Anterior cingulate cortex (tissue), 58 donors: Measurements from ENCODE around the gene POLDIP2.

Source experiments
- DNase-seq, 58 donors: peaks; one replicate each; lab custom pipeline; 2025; lab: John Stamatoyannopoulos, UW

POLDIP2 gene

DNA sequence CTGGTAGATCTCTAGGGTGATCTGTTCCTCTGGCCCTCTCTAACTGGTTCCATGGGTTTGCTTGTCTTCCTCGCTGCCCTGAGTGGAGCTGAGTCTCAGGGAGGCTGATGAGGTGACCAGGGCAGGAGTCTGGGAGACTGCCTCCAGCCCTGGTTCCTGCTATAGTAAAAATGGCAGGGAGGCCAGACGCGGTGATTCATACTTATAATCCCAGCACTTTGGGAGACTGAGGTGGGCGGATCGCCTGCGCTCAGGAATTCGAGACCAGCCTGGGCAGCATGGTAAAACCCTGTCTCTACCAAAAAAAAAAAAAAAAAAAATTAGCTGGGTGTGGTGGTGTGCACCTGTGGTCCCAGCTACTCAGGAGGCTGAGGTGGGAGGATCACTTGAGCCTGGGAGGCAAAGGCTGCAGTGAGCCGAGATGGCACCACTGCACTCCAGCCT is 18.5 kb downstream of the POLDIP2 start:
- DNase-seq, result peak in 6 of 58 donors; percentile 15 to 49 (median 29)

DNA sequence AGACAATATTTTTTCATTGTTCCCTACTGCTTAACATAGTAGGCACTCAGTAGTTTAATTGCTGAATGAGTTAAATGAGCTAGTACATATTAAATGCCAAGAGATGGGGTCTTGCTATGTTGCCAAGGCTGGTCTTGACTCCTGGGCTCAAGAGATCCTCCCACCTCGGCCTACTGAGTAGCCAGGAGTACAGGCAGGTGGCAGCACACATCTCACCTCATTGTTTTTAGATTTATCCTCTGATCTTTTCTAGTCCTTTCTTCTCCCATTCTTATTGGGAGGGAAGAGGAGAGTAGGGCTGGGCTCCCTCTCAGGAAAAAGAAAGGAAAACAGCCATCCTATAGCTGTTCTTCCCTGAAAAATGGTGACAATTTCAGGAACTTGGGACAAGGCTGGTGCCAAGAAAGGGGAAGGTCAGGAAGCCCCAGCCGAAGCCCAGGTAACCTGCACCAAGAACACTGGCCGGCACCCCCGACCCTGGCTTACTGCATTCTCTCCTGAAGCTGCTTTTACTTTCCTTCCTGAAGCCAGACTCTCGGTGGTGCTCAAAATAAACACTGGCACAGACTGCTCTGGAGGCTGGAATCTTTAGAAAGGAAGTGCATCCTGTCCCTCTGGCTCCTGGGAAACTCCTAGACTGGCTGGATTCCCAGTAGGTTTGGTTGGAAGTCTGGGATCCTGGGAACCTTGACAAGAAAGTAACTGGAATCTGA is 19.1 kb downstream of the POLDIP2 start:
- DNase-seq, result peak in 12 of 58 donors; percentile 6 to 57 (median 33)

DNA sequence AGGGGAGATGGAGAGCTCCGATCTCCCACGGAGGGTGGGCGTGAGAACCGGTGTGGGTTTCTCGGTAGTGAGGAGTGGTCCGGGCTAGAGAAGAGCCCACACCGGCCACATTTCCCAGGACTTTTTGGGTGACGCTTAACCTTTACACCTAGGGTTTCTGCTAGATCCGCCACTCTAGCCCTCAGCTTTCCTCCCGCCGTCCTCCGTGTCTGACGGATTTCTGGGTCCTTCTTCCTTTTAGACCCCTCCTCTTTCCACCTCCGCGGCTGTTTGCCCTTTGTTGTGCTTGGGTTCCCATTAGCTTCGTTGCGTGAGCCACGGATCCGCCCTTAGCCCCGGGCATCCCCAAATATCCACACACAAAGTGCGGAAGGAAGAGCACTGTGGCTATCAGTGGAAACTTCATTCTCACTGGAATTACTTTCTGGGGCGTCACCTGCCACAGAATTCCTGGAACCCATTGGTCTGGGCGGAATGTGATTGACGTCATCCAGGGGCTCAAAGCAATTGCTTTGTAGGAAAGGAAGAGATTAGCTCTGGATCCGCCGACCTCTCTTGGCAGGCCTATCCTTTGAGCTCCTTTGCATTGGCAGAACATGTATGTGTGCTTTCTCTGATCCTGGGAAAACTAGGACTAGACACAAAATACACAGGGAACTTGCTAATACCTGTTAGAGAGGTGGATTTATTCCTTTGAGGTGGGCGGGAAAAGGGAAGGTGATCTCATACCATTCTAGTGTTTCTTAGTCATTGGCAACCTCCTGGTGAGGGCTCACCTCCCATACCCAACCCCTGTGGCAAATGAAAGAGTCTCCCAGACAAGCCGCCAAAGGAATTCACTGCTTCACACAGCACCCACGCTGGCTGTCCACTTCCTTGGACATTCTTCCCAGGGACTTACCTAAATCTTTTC is 21.1 kb downstream of the POLDIP2 start:
- DNase-seq, result peak in 31 of 58 donors; percentile 12 to 70 (median 39)

GRCh38 chr17:28335201-28335958 is 21.9 kb downstream of the POLDIP2 start, which contains the start of the genes IFT20 and TNFAIP1:
TSS of gene IFT20 (minus strand) at chr17:28335472. CDS start at chr17:28331985, 3,487 bp downstream.
TSS of gene TNFAIP1 (plus strand) at chr17:28335761. CDS start at chr17:28339522, 3,761 bp downstream.
- peak; percentile 91 to 100 (median 99) for DNase-seq

- DNase-seq, result no peak
Measured at GRCh38 chr17:28334666-28335200, 22.6 kb downstream of the POLDIP2 start.

DNA sequence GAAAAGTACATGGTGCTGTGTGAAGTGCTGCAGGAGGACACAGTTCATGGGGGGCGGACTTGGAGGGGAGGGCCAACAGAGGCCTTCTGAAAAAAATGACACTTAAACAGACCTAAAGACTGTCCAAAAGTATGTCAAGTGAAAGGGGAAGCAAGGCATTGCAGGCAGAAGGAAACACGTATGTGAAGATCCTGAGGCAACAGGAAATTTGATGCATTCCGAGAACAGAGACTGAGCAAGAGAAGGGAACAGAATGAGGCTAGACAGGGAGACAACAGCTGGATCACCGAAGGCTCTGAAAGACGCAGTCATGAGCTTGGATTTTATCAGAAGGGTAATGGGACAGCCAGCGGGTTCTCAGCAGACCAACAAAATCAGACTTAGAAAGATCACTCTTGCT is 23.2 kb downstream of the POLDIP2 start:
- no peak for DNase-seq

DNA sequence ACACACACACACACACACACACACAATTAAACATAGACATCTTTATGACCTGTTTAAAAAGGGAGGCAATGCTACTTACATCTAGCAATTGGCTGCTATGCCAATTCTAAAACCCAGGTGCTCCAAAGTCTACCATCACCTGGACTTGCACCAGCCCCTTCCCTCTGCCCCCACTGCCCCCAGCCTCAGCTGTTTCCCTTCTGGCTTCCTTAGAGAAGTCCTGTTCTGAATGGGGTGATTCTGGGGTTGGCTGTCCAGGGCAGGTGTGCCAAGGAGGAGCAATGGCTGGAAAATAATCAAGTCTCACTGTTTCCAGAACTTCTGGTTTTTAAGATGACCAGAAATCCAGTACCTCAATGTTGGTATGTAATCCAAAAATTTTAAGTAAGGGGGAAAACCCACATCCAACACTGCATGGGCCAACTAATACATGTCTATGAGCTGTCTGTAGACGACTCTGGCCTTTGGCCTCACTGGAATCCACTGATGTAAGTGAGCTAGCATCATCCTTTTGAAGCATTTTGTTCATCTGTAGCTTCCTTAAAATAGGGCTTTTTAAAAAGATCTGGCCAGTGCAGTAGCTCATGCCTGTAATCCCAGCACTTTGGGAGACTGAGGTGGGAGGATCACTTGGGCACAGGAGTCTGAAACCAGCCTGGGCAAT is 24.1 kb downstream of the POLDIP2 start:
- DNase-seq, result no peak

DNA sequence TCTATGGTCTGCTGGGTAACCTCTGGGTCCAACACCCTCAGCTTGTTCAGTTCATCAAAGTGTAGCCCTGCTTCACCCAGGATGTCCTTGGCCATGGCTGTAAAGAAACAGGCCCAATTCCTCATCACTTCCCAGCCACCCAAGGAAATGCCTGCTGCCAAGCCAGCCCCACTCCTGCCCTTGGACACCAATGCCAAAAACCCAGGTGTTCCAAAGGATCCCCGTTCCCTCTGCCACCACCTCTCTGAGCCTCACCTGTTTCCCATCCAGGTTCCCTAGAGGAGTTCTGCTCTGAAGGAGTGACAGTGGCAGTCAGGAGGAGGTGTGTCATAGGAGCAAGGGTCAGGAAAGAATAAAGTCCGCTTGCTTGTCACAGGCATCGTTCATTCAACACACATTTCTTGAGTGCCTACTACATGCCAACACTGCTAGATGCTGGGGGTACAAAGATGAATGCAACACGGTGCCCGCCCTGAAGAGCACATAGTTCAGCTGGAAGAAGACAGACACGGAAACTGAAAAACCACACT is 25.4 kb downstream of the POLDIP2 start:
- no peak for DNase-seq

- DNase-seq, result no peak
Measured at GRCh38 chr17:28330671-28331070, 26.7 kb downstream of the POLDIP2 start.

DNA sequence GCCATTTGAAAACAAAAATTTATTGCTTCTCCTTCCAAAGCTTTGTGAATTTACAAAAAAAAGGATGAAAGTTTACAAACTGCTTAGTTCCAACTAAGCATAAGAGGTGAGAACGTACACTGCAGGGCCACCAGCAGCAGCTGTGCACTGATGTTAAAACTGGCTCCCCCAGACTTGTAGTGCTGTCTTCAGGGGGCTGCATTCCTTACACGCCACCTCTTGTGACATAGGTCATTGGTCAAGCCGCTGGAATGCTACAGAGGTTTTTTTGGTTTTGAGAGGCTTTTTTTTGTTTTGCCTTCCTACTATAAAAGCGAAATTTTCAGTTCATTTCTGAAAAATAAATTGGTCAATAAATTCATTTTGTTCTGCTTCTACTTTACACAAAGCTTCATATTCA is 29.0 kb downstream of the POLDIP2 start:
- DNase-seq, result no peak

DNA sequence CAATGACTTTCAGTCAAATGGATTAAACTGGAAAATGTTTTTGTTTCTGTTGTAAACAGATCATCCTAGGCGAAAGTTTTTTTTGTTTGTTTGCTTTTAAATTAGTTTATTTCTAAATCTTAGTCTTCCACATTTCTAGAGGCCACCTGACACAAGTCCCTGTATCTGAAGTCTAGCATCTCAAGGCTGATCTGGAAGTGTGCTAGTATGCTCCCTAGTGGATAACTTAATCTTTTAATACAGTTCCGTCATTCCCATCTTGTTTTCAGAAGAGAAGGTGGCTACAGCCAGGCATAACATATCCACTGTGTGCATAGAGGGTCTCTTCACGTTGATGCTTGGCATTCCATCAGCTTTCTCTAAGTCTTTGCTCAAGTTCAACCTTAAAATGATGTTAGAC is 29.6 kb downstream of the POLDIP2 start:
- DNase-seq, result no peak

DNA sequence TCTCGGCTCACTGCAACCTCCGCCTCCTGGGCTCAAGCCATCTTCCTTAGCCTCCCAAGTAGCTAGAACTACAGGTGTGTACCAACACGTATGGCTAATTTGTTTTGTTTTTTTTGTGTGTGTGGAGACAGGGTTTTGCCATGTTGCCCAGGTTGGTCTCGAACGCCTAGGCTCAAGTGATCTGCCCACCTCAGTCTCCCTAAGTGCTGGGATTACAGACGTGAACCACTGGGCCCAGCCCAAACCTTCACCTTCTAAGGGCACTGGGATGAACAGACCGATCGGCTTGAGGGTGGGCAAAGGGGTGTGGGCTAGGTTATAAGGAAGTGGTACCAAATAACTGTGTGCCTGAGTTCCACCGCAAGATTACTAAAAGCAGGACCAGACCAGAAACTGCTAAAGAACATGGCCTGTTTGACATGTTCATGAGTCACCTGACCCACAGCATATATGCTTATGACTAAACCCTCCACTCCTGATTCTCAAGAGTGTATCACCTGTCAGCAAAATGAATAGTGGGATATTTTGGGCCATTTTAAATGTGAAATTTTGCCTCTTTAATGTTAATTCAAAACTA is 30.2 kb downstream of the POLDIP2 start:
- DNase-seq, result no peak

DNA sequence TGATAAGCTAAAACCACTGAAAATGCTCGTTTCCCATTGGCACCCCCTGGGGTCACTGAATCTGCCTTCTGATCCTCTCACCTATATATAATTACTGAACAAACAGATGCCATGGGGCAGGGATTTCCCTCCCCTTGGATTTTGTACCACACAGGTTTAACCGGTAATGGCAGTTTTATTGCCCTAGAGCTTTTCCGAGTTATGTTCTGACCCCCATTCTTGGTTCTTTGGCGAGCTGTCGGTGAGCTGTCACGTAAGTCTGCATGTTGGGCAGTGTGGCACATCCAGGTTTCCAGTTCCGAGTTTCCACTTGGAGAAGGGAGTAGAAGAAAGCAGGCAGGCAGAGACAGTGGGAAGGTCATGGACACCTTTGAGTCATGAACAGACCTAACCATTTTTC is 31.2 kb downstream of the POLDIP2 start:
- no peak for DNase-seq

- DNase-seq, result no peak
Measured at GRCh38 chr17:28325211-28325610, 32.1 kb downstream of the POLDIP2 start.

DNA sequence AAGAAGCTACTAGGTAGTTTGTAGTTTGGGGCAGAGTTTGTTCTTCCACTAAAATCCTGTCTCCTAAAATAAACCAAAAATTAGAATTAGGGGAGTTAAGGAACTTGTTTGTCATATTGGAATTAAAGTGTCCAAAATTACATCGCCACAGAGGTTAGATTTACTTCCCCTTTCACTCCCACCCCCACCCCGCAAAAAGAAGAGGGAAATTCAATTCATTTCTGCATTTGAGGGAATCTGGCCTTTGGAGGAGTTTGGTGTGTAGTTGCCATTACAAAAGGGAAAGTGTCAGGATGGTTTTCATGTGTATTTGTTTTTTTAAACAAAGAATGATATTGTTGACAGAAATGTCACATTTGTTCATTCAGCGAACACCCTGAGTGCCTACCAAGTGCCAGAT is 32.5 kb downstream of the POLDIP2 start:
- DNase-seq, result no peak

GRCh38 chr17:28324267-28324745 is 33.0 kb downstream of the POLDIP2 start:
- DNase-seq, result no peak

DNA sequence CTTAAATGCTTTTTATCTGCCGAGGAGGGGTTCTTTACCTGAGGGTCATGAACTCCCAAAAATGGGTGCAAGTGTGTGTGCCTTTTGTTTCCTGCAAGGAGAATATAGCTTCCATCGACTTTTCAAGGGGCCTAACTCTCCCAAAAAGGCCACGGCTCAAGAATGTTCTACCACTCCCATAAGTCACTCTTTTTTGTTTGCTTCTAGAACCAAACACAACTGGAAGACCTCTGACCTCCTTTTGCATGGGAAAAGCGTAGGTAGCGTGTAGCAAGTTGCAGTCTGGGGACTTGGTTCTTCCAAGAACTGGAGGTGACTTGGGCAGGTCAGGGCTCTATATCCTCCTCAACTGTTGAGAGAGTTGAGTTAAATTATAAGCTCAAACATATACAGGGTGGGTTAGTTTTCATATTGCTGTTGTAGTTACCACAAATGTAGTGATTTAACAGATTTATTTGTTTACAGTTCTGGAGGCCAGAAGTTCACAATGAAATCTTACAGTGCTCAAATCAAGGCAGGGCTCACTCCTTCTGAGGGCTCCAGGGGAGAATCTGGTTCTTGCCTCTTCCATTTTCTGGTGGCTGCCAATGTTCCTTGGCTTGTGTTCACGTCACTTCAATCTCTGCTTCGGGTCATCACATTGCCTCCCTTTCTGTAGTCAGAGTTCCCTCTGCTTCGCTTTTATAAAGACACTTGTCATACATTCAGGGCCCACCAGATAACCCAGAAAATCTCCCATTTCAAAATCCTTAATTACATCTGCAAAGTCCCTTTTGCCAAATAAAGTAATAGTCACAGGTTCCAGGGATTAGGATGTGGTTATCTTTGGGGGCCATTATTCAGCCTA is 36.9 kb downstream of the POLDIP2 start:
- no peak for DNase-seq

- no peak for DNase-seq
Measured at GRCh38 chr17:28319598-28319935, 37.8 kb downstream of the POLDIP2 start.
